Keratinocyte (primary cell): ENCODE data around the gene OR5K1.

Experiments
- EZH2 ChIP-seq: IDR thresholded peaks from one replicate; pipeline ENCODE4 v1.6.1; 2012; ENCODE audit warnings: inconsistent platforms, mild to moderate bottlenecking, low read length, moderate library complexity
- TF ChIP-seq, protein P1 (sequence below), 3 experiments: IDR thresholded peaks in 1 of 3; conservative IDR thresholded peaks in 1 of 3; optimal IDR thresholded peaks in 1 of 3; 2 replicates in 2 of 3; 3 replicates in 1 of 3; pipeline versions ENCODE3 to v1.5.1; 2011; ENCODE audit warnings: low read length in 3 of 3, mild to moderate bottlenecking in 3 of 3, moderate library complexity in 2 of 3, control low read depth in 1 of 3, inconsistent platforms in 1 of 3; ENCODE audit not compliant: insufficient read depth in 2 of 3; ENCODE audit errors: extremely low read depth in 1 of 3

DNA sequence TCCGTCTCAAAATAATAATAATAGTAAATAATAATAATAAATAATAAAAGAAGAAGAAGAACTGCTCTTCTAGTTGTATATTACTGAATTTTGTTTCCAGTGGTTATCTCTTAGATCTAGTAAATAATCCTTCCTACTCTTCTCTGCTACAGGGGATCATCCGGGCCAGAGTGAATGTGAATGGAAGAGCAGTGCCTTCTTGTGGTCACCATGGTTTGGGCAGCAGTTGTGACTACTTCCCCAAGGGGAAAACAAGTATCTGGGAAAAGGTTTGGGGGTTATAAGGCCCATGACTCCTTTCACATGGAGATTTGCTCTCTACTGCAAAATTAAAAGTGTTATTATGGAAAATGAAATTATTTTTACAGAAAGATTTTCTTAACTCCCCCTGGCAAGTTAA, 5.5 kb upstream of the OR5K1 start:
- TF ChIP-seq, protein P1, sequence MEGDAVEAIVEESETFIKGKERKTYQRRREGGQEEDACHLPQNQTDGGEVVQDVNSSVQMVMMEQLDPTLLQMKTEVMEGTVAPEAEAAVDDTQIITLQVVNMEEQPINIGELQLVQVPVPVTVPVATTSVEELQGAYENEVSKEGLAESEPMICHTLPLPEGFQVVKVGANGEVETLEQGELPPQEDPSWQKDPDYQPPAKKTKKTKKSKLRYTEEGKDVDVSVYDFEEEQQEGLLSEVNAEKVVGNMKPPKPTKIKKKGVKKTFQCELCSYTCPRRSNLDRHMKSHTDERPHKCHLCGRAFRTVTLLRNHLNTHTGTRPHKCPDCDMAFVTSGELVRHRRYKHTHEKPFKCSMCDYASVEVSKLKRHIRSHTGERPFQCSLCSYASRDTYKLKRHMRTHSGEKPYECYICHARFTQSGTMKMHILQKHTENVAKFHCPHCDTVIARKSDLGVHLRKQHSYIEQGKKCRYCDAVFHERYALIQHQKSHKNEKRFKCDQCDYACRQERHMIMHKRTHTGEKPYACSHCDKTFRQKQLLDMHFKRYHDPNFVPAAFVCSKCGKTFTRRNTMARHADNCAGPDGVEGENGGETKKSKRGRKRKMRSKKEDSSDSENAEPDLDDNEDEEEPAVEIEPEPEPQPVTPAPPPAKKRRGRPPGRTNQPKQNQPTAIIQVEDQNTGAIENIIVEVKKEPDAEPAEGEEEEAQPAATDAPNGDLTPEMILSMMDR (optimal IDR thresholded peaks at IDR 0.05 in 1 of 3, IDR thresholded peaks at IDR 0.05 in 1 of 3, conservative IDR thresholded peaks at IDR 0.05 in 1 of 3; ENCODE audit: extremely low read depth in 1 of 3, insufficient read depth in 2 of 3, low read length in 3 of 3) = peak in 1 of 3 experiments; percentile 52
- TF ChIP-seq EZH2 = no peak
